SHP77 (cell line): ENCODE results near the gene FBXW9.
"Not testable (repeated sequence)": the region's sequence is repeated elsewhere in the genome, so short reads cannot be mapped to it uniquely, and the experiment has no call there.

Source experiments
- DNase-seq, 2 experiments: peaks; one replicate each; lab custom pipeline; 2025; lab: John Stamatoyannopoulos, UW

Gene FBXW9

DNA sequence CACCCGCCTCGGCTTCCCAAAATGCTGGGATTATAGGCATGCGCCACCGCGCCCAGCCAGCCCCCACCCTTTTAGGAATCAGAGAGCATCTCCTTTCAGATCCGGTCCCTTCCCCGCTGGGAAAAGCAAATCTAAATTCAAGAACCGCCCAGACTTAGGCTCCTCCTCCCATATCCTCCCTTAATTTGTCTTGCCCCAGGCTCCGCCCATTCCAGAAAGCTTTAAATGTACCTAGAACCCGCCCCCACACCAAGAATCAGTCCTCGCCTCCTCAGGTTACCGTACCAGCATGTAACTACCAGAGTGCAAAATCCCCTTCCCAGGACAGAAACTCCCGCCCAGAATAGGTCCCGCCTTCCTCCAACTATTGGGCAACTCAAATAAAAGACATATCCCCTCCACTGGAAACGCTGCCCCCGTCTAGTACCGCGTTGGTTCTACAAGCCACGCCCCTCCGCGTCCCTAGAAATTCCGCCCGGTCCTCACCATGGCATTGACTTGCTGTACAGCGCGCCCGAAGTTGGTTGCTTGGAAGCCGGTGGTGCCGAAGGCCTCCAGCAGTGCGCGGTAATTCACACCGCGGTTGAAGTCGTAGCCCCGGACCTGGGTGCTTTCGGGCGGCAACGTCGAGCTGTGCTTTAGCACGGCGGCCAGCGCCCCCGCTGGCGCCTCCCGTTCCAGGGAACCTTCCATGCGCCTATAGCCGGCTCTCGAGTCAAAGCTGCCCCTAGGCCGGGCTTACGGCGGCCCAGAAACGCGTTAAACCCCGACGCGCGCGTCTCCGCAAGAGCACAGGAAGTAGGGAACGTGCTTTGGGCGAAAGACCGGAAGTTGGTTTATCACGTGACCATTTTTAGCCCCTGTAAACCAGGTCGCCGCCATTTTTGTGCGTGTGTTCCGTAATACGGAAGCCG is 15.1 kb downstream of the FBXW9 start, which contains the start of gene DHPS:
Gene DHPS (minus strand): TSS at position 807 of the 914 bp plus-strand sequence. CDS start 114 bp downstream, at position 693.
- DNase-seq, result peak; percentile 96

- DNase-seq, result no peak
These were observed 16.4 kb downstream of the FBXW9 start for GRCh38 chr19:12680034-12680433.

GRCh38 chr19:12678039-12678438 is 18.4 kb downstream of the FBXW9 start:
- DNase-seq, result not testable (repeated sequence)

DNA sequence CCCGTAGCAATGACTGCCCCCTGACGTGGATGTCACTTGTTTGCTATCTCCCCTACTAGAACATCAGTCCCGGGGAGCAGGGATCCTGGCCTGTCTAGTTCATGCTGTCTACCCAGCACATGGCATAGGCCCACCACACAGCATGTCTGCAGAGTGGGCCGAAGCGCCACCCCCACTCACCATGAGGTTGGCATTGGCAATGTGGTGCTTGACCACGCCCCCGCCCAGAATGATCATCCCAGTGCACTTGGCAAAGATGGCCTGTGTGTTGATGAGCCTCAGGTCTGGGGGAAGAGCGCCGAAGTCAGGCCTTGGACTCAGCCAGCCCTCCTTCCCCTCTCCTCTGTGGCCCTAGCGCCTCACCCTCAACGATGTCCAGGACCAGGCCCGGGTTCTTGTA is 19.5 kb downstream of the FBXW9 start:
- DNase-seq, result no peak

- DNase-seq, result peak; percentile 77 to 78
These were observed 20.0 kb downstream of the FBXW9 start for GRCh38 chr19:12676384-12676792.

DNA sequence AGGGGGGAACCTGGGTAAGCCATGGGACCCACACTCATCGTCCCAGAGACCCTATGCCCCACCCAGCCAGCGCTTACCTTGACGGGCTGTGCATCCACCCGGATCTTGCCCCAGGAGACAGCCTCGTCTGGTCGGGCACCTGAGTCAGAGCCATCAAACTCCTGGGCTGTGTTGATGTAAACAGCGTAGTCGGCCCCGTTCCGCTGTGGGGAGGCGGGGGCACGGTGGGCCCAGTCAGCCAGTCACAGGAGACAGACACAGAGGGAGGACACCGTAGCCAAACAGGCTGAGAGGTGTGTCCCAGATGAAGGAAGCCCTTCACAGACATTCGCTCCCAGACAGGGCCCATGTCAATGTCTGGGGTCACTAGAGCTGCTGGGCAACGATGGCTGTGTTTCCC is 20.5 kb downstream of the FBXW9 start:
- no peak for DNase-seq

- no peak for DNase-seq
These were observed 21.0 kb downstream of the FBXW9 start for GRCh38 chr19:12675399-12675798.

- no peak for DNase-seq
These were observed 23.7 kb downstream of the FBXW9 start for GRCh38 chr19:12672744-12673143.

DNA sequence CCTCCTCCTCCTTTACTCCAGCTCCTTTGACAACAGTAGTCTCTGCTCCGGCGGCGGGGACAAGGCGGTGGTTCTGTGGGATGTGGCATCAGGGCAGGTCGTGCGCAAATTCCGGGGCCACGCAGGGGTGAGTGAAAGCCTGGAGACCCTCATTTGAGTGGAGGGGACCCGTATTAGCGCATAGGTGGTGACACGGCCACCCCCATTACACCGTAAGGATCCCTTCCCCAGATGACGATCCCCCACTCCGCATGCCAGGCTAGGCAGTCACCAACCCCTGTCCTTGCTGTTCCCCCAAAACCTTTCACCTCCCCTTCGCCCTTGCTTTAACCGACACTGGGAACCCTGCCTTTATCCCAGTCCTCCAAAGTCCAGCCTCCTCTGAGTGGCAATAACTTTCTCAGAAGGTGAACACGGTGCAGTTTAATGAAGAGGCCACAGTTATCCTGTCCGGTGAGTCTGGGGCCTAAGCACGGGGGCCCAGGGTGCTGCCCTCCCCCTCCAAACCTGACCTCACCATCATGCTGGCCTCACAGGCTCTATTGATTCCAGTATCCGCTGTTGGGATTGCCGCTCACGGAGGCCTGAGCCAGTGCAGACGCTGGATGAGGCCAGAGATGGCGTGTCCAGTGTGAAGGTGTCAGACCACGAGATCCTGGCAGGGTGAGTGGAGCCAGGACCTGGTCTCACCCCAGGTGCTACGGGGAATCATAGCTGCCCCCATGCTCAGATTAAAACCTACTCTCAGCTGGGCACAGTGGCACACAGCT is 26.1 kb downstream of the FBXW9 start:
- DNase-seq, result no peak

DNA sequence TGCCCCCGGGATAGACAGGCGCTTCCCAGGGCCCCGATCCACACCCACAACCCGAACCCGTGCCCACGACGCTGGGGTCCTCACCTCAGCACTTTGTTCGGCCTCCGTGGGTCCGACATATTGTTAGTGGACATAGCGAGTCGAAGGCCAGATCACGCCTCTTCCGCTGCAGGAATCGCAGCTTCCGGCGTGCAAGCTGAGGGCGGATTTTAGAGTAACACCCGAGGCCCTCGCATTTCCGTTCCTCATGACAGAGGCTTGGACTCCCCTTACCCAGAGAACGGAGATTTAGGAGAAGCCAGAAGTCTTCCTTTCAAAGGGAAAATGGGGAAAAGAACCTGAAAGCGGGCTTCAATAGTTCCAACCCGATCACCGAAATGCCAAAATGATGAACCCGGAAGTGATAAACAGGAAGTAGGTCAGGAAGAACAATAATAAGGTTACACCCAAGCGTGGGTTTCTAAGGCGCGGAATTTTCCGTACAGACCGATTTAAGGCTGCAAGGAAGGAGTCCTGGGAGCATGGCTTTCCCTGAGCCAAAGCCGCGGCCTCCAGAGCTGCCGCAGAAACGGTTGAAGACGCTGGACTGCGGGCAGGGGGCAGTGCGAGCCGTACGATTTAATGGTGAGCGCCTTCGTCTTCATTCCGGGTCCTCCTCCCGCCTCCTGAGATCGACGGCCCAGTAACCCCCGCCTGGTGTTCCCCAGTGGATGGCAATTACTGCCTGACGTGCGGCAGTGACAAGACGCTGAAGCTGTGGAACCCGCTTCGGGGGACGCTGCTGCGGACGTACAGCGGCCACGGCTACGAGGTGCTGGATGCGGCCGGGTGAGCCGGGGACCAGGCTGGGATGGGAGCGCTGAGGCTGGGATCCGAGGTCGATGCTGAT is 26.9 kb downstream of the FBXW9 start:
- peak; percentile 38 to 64 for DNase-seq

- peak in 1 of 2 experiments; percentile 21 for DNase-seq
These were observed 27.5 kb downstream of the FBXW9 start for GRCh38 chr19:12668932-12669269.

- no peak for DNase-seq
These were observed 28.1 kb downstream of the FBXW9 start for GRCh38 chr19:12668346-12668745.

DNA sequence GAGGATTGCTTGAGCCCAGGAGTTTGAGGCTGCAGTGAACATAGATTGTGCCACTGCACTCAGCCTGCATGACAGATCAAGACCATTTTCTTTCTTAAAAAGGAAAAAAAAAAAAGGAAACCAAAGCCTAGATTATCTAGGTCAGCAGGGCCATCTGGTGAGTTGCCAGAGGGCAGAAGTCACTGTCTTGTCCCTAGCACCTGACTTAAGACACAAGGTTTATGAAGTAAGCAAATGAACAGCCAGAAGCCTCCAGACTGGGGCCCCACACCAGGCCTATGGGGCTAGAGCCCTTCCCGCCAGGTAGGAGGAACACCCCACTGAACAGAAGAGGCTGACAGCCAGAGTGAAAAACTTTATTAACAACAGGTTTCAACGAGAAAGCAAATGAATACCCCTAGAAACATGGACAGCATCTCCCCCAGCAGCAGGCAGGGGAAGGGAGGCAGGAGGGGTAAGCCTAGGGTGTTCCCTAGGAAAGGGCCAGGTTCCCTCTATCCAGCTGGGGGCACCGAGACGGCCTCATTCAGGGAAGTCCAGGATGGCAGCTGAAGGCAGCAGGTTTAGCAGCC is 28.6 kb downstream of the FBXW9 start:
- DNase-seq, result no peak

DNA sequence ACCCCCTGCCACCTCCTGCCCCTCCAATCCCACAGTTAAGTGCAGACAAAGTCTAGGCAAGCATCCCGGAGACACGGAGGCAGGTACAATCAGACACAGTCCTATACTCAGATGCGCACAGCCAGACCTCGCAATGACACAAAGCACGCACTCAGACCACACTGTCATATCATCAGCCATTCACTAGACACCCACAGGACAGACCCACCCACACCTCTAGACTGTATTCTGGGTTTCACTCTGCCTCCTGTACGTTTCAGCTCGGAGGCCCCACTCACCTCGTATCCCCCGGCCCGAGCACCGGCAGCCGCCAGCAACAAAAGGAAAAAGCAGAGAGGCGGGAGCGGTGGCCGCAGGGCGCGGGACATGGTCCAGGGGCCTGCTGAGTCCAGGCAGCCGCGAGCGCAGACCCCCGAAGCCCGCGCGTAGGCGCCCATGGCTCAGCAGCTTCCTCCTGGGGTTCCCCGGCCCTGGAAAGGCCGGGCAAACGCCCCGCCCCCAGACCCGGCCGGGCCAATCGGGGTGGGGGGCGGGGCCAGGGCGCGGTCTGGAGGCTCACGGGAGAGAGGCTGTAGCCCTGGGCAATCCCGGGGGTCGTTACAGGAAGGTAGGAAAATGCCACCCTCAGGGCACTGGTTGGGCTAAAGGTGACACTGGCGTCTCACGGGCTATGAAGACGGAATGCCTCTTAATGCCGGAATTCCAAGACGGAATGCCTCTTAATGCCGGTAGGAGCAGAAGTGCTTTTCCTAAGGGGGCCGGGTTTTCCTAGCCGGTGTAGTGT is 30.0 kb downstream of the FBXW9 start, which contains the start of the genes MAN2B1 and WDR83:
Gene MAN2B1 (minus strand): TSS at position 478 of the 784 bp plus-strand sequence. CDS start 41 bp downstream, at position 437.
Gene WDR83 (plus strand): TSS at position 543 of the 784 bp plus-strand sequence. CDS start 2,984 bp downstream, outside the sequence.
- DNase-seq, result peak; percentile 49 to 76

GRCh38 chr19:12665671-12666264 is 30.7 kb downstream of the FBXW9 start:
- no peak for DNase-seq

GRCh38 chr19:12665281-12665573 is 31.2 kb downstream of the FBXW9 start:
- DNase-seq, result no peak

DNA sequence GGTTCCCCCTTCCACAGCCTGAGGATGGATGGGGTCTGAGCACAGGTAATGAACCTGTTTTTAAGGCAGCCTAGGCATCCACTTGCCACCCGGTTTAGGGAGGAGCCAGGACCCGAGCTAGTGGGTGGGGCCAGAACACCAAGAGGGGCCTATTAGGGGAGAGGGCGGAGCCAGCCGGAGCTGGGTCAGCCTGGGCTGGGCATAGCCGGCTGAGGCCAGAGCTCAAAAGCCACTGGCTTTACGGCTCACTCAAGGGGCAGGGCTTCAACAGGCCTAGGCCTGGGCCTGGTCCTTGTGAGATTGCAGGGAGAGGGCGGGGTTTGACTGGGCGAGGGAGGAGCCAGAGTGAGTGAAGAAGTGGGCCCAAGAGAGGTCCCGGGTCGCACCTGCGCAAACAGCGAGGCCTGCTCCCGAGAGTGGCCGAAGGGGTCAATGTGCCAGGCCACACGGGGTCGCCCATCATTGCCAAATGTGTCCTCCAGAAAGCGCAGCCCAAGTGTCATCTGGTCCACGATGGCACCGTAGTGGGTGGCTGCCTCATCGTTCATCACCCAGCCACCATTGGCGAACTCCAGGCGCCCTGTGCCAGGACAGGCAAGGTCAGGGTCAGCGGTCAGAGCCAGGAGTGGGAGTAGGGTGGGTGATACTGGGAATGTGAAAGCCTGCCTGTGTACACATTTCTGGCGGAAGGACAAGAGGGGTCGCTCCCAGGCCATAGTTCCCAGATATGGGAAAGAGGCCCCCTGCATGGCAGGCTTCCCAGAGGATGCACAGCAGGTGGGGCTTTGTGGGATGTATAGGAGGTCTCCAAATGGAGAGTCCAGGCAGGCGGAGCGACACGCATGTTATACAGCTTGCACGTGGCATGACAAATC is 31.8 kb downstream of the FBXW9 start:
- no peak for DNase-seq

- no peak for DNase-seq
These were observed 35.5 kb downstream of the FBXW9 start for GRCh38 chr19:12660980-12661379.

GRCh38 chr19:12657966-12658365 is 38.5 kb downstream of the FBXW9 start:
- no peak for DNase-seq
